ENCODE results near the gene RNH1. TPM values are rescaled to one million over a fixed set of nuclear protein-coding genes. Genes with fewer than 3 reads are reported as not detected.

The RNH1 gene
- total RNA-seq (2022; extraction: Qiagen RNA extraction; ENCODE audit: low read depth) = 122 to 172 TPM (median 165 TPM) in 5 replicates

GRCh38 chr11:506995-507726 lies at the start of gene RNH1:
TSS of gene RNH1 (minus strand) at chr11:507242. CDS start at chr11:502162, 5,080 bp downstream.

GRCh38 chr11:536841-537621 lies 30.0 kb upstream of the RNH1 start, which contains the start of gene LRRC56:
TSS of gene LRRC56 (plus strand) at chr11:537527. CDS start at chr11:540685, 3,158 bp downstream.

GRCh38 chr11:535519-536454 lies 28.7 kb upstream of the RNH1 start, which contains the start of gene HRAS:
TSS of gene HRAS (minus strand) at chr11:535576.

DNA sequence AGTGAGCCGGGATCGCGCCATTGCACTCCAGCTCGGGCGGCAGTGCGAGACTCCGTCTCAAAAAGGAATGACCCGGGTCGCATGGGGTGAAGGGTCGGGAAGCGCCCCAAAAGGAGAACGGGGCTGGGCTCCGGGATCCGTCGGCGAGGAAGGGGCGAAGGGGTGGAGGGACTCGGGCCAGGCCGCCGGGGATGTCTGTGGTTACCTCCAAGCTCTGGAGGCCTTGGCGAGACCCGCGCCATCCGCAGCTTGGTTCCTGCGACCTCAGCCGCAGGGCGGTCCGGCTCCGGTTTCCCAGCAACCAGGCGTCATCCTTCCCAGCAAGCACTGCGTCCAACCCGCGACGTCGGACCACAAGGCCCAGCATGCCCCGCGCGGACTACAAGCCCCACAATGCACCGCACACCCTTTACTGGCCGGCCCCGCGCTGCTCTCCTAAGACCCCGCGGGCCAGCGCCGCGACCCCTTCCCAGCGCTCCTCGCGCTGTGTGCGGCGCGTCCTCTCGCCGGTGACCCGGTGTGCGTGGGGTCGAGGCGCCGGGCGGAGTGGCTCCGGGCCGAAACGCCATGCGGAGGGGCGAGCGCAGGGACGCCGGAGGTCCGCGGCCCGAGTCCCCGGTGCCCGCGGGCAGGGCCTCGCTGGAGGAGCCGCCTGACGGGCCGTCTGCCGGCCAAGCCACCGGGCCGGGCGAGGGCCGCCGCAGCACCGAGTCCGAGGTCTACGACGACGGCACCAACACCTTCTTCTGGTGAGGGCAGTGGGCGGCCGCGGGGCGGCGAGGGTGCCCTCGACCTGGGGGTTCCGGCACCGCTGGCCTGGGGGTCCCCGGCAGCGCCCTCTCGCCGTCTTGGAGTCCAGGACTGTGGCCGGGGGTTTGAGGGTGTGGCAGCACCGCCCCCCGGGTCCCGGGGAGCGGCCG lies 56.9 kb downstream of the RNH1 start, which contains the start of gene PTDSS2:
TSS of gene PTDSS2 (plus strand) at position 391 of the 920 bp plus-strand sequence. CDS start at position 568, 177 bp downstream.

Other genes starting within 250 kb of the RNH1 start
- not detected in 5 replicates for gene NLRP6, start 228.8 kb downstream of the RNH1 start, total RNA-seq (2022; extraction: Qiagen RNA extraction; ENCODE audit: low read depth)
- 8.3 to 14.0 TPM (median 9.9 TPM) in 5 replicates for gene PGGHG, start 218.1 kb downstream of the RNH1 start, total RNA-seq (2022; extraction: Qiagen RNA extraction; ENCODE audit: low read depth)
- 0.08 TPM in 1 of 5 replicates, not detected in the others for gene IFITM5, start 207.7 kb downstream of the RNH1 start, total RNA-seq (2022; extraction: Qiagen RNA extraction; ENCODE audit: low read depth)
- gene IFITM2, start 199.4 kb downstream of the RNH1 start, total RNA-seq (2022; extraction: Qiagen RNA extraction; ENCODE audit: low read depth) = 55.4 to 67.4 TPM (median 60.2 TPM) in 5 replicates
- gene IFITM1, start 193.2 kb downstream of the RNH1 start, total RNA-seq (2022; extraction: Qiagen RNA extraction; ENCODE audit: low read depth) = 0.24 to 0.82 TPM (median 0.49 TPM) in 4 of 5 replicates, not detected in the other
- gene IFITM3, start 186.4 kb downstream of the RNH1 start, total RNA-seq (2022; extraction: Qiagen RNA extraction; ENCODE audit: low read depth) = 20.3 to 33.4 TPM (median 29.1 TPM) in 5 replicates
- 9.3 to 23.3 TPM (median 15.1 TPM) in 5 replicates for gene B4GALNT4, start 137.7 kb downstream of the RNH1 start, total RNA-seq (2022; extraction: Qiagen RNA extraction; ENCODE audit: low read depth)
- gene PKP3, start 113.0 kb downstream of the RNH1 start, total RNA-seq (2022; extraction: Qiagen RNA extraction; ENCODE audit: low read depth) = 31.0 to 40.9 TPM (median 35.4 TPM) in 5 replicates
- gene SIGIRR, start 92.2 kb downstream of the RNH1 start, total RNA-seq (2022; extraction: Qiagen RNA extraction; ENCODE audit: low read depth) = 58.8 to 99.8 TPM (median 88.2 TPM) in 5 replicates
- 0.51 to 1.2 TPM (median 0.77 TPM) in 5 replicates for gene ANO9, start 65.2 kb downstream of the RNH1 start, total RNA-seq (2022; extraction: Qiagen RNA extraction; ENCODE audit: low read depth)
- 35.2 to 48.4 TPM (median 45.1 TPM) in 5 replicates for gene PTDSS2, start 57.0 kb downstream of the RNH1 start, total RNA-seq (2022; extraction: Qiagen RNA extraction; ENCODE audit: low read depth)
- 92.4 to 151 TPM (median 143 TPM) in 5 replicates for gene HRAS, start 28.3 kb upstream of the RNH1 start, total RNA-seq (2022; extraction: Qiagen RNA extraction; ENCODE audit: low read depth)
- gene LRRC56, start 30.3 kb upstream of the RNH1 start, total RNA-seq (2022; extraction: Qiagen RNA extraction; ENCODE audit: low read depth) = 0.55 to 0.74 TPM (median 0.66 TPM) in 5 replicates
- gene LMNTD2, start 53.5 kb upstream of the RNH1 start, total RNA-seq (2022; extraction: Qiagen RNA extraction; ENCODE audit: low read depth) = 2.0 to 3.5 TPM (median 2.3 TPM) in 5 replicates
- 30.8 to 37.0 TPM (median 33.0 TPM) in 5 replicates for gene RASSF7, start 53.7 kb upstream of the RNH1 start, total RNA-seq (2022; extraction: Qiagen RNA extraction; ENCODE audit: low read depth)
- gene PHRF1, start 69.2 kb upstream of the RNH1 start, total RNA-seq (2022; extraction: Qiagen RNA extraction; ENCODE audit: low read depth) = 28.0 to 34.8 TPM (median 34.2 TPM) in 5 replicates
- 4.7 to 6.9 TPM (median 6.3 TPM) in 5 replicates for gene IRF7, start 108.7 kb upstream of the RNH1 start, total RNA-seq (2022; extraction: Qiagen RNA extraction; ENCODE audit: low read depth)
- 0.03 to 0.19 TPM (median 0.03 TPM) in 3 of 5 replicates, not detected in the others for gene CDHR5, start 117.7 kb upstream of the RNH1 start, total RNA-seq (2022; extraction: Qiagen RNA extraction; ENCODE audit: low read depth)
- not detected in 5 replicates for gene SCT, start 119.9 kb upstream of the RNH1 start, total RNA-seq (2022; extraction: Qiagen RNA extraction; ENCODE audit: low read depth)
- 0.13 to 0.41 TPM (median 0.28 TPM) in 4 of 5 replicates, not detected in the other for gene DRD4, start 130.0 kb upstream of the RNH1 start, total RNA-seq (2022; extraction: Qiagen RNA extraction; ENCODE audit: low read depth)
- gene DEAF1, start 188.0 kb upstream of the RNH1 start, total RNA-seq (2022; extraction: Qiagen RNA extraction; ENCODE audit: low read depth) = 25.7 to 36.7 TPM (median 34.9 TPM) in 5 replicates
- gene TMEM80, start 188.6 kb upstream of the RNH1 start, total RNA-seq (2022; extraction: Qiagen RNA extraction; ENCODE audit: low read depth) = 8.9 to 11.1 TPM (median 10.7 TPM) in 5 replicates
- 78.2 to 132 TPM (median 114 TPM) in 5 replicates for gene EPS8L2, start 199.0 kb upstream of the RNH1 start, total RNA-seq (2022; extraction: Qiagen RNA extraction; ENCODE audit: low read depth)
- 415 to 447 TPM (median 432 TPM) in 5 replicates for gene TALDO1, start 240.2 kb upstream of the RNH1 start, total RNA-seq (2022; extraction: Qiagen RNA extraction; ENCODE audit: low read depth)